ENCODE measurements around the gene NLK. TPM values are rescaled to one million over a fixed set of nuclear protein-coding genes. Genes with fewer than 3 reads are reported as not detected.

NLK gene
- total RNA-seq, 1 experiment from 2014 or later, result 40.3 TPM

- TF ChIP-seq MLX (CRISPR knock-in tag; IDR thresholded peaks at IDR 0.05) (no peak), IRF1 (CRISPR knock-in tag; IDR thresholded peaks at IDR 0.05) (no peak), SMAD4 (CRISPR knock-in tag; IDR thresholded peaks at IDR 0.05) (no peak), SP1 (CRISPR knock-in tag; conservative IDR thresholded peaks at IDR 0.05) (no peak)
These were observed 10.7 kb downstream of the NLK start (continued) for GRCh38 chr17:28053044-28053670.

- Mint-ChIP-seq H3K27ac (peak overlapping the region; percentile 67; the same call in 1 of the 2 replicates), H3K27me3 (ENCODE audit: low read depth) (no peaks in the 10 kb centered on the region), H3K4me1 (peaks cover 78% of the 10 kb centered on the region), H3K4me3 (peak overlapping the region; percentile 8; the same call in 1 of the 2 replicates), H3K36me3 (no peaks in the 10 kb centered on the region), H3K9me3 (no peaks in the 10 kb centered on the region)
- no peak for ATAC-seq
- ChIA-PET POLR2A (no interaction called here), CTCF (interaction anchor here (0.8 to 1.2 kb wide), 2 partner anchors 12 to 198 kb away, joined by 3 read pairs; no protein-coding TSS in a partner anchor)
- DNase-seq (ENCODE audit: low spot score), result no peak
- TF ChIP-seq TP53 (CRISPR knock-in tag; IDR thresholded peaks at IDR 0.05) (no peak), ZNF219 (CRISPR knock-in tag; IDR thresholded peaks at IDR 0.05; ENCODE audit: borderline replicate concordance) (no peak), GTF2I (CRISPR knock-in tag; conservative IDR thresholded peaks at IDR 0.05) (no peak), MAX (CRISPR knock-in tag; IDR thresholded peaks at IDR 0.05) (no peak), HMGA2 (CRISPR knock-in tag; IDR thresholded peaks at IDR 0.05) (no peak), NFATC4 (CRISPR knock-in tag; IDR thresholded peaks at IDR 0.05) (no peak), ZNF512 (CRISPR knock-in tag; IDR thresholded peaks at IDR 0.05; ENCODE audit: borderline replicate concordance) (no peak), CBFB (CRISPR knock-in tag; IDR thresholded peaks at IDR 0.05; ENCODE audit: low read depth) (no peak), NR2C2 (CRISPR knock-in tag; IDR thresholded peaks at IDR 0.05) (no peak), ERG (CRISPR knock-in tag; IDR thresholded peaks at IDR 0.05) (no peak), ZNF425 (CRISPR knock-in tag; conservative IDR thresholded peaks at IDR 0.05) (no peak)
These were observed 11.2 kb downstream of the NLK start for GRCh38 chr17:28053725-28054124.

- Mint-ChIP-seq H3K4me1 (peaks cover 67% of the 10 kb centered on the region), H3K9me3 (no peaks in the 10 kb centered on the region), H3K36me3 (no peaks in the 10 kb centered on the region), H3K27ac (peak overlapping the region; percentile 94), H3K27me3 (ENCODE audit: low read depth) (no peaks in the 10 kb centered on the region), H3K4me3 (no peak overlapping the region)
- no peak for DNase-seq (ENCODE audit: low spot score)
- ChIA-PET CTCF (no interaction called here), POLR2A (no interaction called here)
- no peak for ATAC-seq
- TF ChIP-seq ARID4B (CRISPR knock-in tag; IDR thresholded peaks at IDR 0.05; ENCODE audit: borderline replicate concordance) (no peak), ERG (CRISPR knock-in tag; IDR thresholded peaks at IDR 0.05) (no peak), CTCF (IDR thresholded peaks at IDR 0.05) (no peak), TP53 (CRISPR knock-in tag; IDR thresholded peaks at IDR 0.05) (no peak)
These were observed 13.2 kb downstream of the NLK start for GRCh38 chr17:28055546-28056275.
